Ovary (tissue), 9 donors: ENCODE data around the gene MSI2. TPM values are rescaled to one million over a fixed set of nuclear protein-coding genes. Genes with fewer than 3 reads are reported as not detected.

Experiments
- DNase-seq, 5 donors: peaks; one replicate each; pipeline ENCODE4 v3.0.0-alpha.2; 2019 to 2020
- H3K27ac ChIP-seq, 2 donors: fragments of 200-600 bp; one replicate each; pipeline versions ENCODE4 v1.5.1 to v1.8.0; 2019 to 2022
- H3K27me3 ChIP-seq: fragments of 200-600 bp; one replicate; pipeline ENCODE4 v1.8.0; 2022
- H3K36me3 ChIP-seq: fragments of 200-600 bp; sonication (generic); one replicate; pipeline ENCODE4 v1.5.1; 2019
- H3K4me1 ChIP-seq: one replicate; pipeline ENCODE4 v1.8.1; 2013; ENCODE audit warnings: mild to moderate bottlenecking, moderate library complexity; ENCODE audit not compliant: insufficient read depth
- H3K4me3 ChIP-seq: fragments of 200-600 bp; sonication (generic); one replicate; pipeline ENCODE4 v1.5.1; 2017
- H3K9me3 ChIP-seq, 2 donors: fragments of 200-600 bp in 1 of 2; sonication (generic) in 1 of 2; one replicate each; pipeline versions ENCODE4 v1.5.1 to v1.8.1; 2013 to 2019; ENCODE audit warnings: mild to moderate bottlenecking in 1 of 2, moderate library complexity in 1 of 2
- EP300 ChIP-seq: sonication (generic); formaldehyde crosslinking; IDR thresholded peaks from one replicate; pipeline ENCODE4 v1.6.1; 2017; ENCODE audit warnings: antibody characterized with exemption
- POLR2A ChIP-seq: fragments of 450-650 bp; IDR thresholded peaks from one replicate; pipeline ENCODE4 v1.6.1; 2017; ENCODE audit warnings: antibody characterized with exemption, mild to moderate bottlenecking, moderate library complexity
- WGBS, 3 donors: extraction: QIAGEN DNeasy Blood & Tissue Kit in 1 of 3; methylation state at CpG; one replicate each; pipeline versions ENCODE4 v1.1.5 to v1.1.7; 2013 to 2017; 5-methylcytosine and 5-hydroxymethylcytosine counted together
- intact Hi-C, 4 donors: fragments of 100-400 bp; cut with DNase I; formaldehyde crosslinking; loops; one replicate each; pipeline versions ENCODE4 v1.11.0 to v1.15.1; 2022 to 2023
- polyA plus RNA-seq, 2 donors: library from polyadenylated mRNA; stranded (reverse); fragments of 200-250 nt in 1 of 2; fragments of 350-450 nt in 1 of 2; fragmentation: Illumina TruSeq in 1 of 2; extraction: RNeasy Lipid Tissue Mini Kit (QIAGEN cat#74804) in 1 of 2; gene quantifications; one replicate each; pipeline ENCODE4 v1.2.3, GENCODE V29; 2013 to 2014
- total RNA-seq, 7 donors: library from RNA; depleted of rRNA in 2 of 7; stranded (reverse); fragments of >200 nt in 2 of 7; fragmentation: NEBNext Ultra II Directional in 3 of 7; extraction: Animal tissue kit (Norgen Biotek cat#: 25700) in 3 of 7; gene quantifications; one replicate each; pipeline versions ENCODE4 v1.1.0 to v1.2.4, GENCODE V29; 2016 to 2023
- TF ChIP-seq, protein P1 (sequence below), 3 donors: fragments of 450-650 bp in 2 of 3; fragments of 200-600 bp in 1 of 3; IDR thresholded peaks; one replicate each; pipeline versions ENCODE4 v1.5.1 to v1.8.0; 2016 to 2022; ENCODE audit warnings: antibody characterized with exemption in 3 of 3, mild to moderate bottlenecking in 1 of 3
- donor health status: DM: no; HTN: no; CAD: no; lungs with moderate emphysema.
- donor health status: DM: no; HTN: no; CAD: no.
- donor health status: Bipolar disorder and iron deficiency.
- donor health status: DM: yes; HTN: yes; CAD: no.
- donor health status: DM: no; HTN: no; CAD: no.
- donor health status: DM: yes; HTN: yes; CAD: no.

MSI2 gene
- total and polyA plus RNA-seq, 9 donors = 43.1 to 199 (median 120) TPM

DNA sequence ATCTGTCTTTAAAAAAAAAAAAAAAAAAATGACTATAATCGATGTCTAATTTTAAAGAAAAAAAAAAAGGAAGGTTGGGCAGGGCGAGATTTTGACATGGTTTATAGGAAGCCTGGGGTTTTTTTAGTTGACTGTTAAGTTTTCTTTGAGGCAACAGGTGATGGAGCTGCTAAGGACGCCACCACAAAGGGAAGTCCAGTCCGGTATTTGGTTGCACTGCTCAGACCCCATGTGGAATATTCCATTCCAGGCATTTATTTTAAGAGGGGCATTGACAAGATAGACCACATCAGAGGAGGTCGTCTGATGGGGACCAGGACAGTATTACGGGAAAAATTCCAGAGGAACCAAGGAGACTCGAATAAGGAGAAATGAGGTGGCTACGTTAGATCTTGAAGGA is 320.4 kb downstream of the MSI2 start:
- TF ChIP-seq EP300 (no peak), POLR2A (no peak)
- TF ChIP-seq, protein P1, sequence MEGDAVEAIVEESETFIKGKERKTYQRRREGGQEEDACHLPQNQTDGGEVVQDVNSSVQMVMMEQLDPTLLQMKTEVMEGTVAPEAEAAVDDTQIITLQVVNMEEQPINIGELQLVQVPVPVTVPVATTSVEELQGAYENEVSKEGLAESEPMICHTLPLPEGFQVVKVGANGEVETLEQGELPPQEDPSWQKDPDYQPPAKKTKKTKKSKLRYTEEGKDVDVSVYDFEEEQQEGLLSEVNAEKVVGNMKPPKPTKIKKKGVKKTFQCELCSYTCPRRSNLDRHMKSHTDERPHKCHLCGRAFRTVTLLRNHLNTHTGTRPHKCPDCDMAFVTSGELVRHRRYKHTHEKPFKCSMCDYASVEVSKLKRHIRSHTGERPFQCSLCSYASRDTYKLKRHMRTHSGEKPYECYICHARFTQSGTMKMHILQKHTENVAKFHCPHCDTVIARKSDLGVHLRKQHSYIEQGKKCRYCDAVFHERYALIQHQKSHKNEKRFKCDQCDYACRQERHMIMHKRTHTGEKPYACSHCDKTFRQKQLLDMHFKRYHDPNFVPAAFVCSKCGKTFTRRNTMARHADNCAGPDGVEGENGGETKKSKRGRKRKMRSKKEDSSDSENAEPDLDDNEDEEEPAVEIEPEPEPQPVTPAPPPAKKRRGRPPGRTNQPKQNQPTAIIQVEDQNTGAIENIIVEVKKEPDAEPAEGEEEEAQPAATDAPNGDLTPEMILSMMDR (IDR thresholded peaks at IDR 0.05) = no peak
- Histone ChIP-seq H3K4me3 (no peak overlapping the region), H3K27me3 (no peaks in the 10 kb centered on the region), H3K9me3 (no peaks in the 10 kb centered on the region), H3K27ac (peak overlapping the region; percentile 57 to 68), H3K36me3 (no peaks in the 10 kb centered on the region), H3K4me1 (peaks cover 16% of the 10 kb centered on the region)
- intact Hi-C loops = no loop called here
- WGBS, 3 donors = 94 to 96% (median 95%) methylated on average over 8 of the region's 8 CpGs
- DNase-seq = no peak

- H3K27me3 ChIP-seq = no peaks in the 10 kb centered on the region
- H3K36me3 ChIP-seq = no peaks in the 10 kb centered on the region
- TF ChIP-seq, protein P1 (IDR thresholded peaks at IDR 0.05) = no peak
- TF ChIP-seq EP300 (no peak), POLR2A (no peak)
- H3K4me3 ChIP-seq = peak overlapping the region; percentile 10
- H3K9me3 ChIP-seq = no peaks in the 10 kb centered on the region
- WGBS, 3 donors = 13 to 25% (median 18%) methylated on average over 17 of the region's 17 CpGs
- H3K4me1 ChIP-seq = peaks cover 13% of the 10 kb centered on the region
- peak overlapping the region; percentile 30 to 68 for H3K27ac ChIP-seq
- peak; percentile 70 to 85 (median 76) for DNase-seq
- intact Hi-C loops = no loop called here
These were observed 321.7 kb downstream of the MSI2 start for GRCh38 chr17:57577751-57578607.

GRCh38 chr17:57578608-57579225 is 322.4 kb downstream of the MSI2 start:
- TF ChIP-seq POLR2A = no peak
- TF ChIP-seq, protein P1 (IDR thresholded peaks at IDR 0.05) = no peak
- intact Hi-C loops = no loop called here
- H3K27me3 ChIP-seq = no peaks in the 10 kb centered on the region
- no peak for DNase-seq
- WGBS, 3 donors = 43 to 54% (median 51%) methylated on average over 5 of the region's 5 CpGs
- H3K27ac ChIP-seq = peak overlapping the region; percentile 30 to 68
- no peaks in the 10 kb centered on the region for H3K36me3 ChIP-seq
- H3K4me3 ChIP-seq = no peak overlapping the region
- H3K9me3 ChIP-seq = no peaks in the 10 kb centered on the region
- peaks cover 13% of the 10 kb centered on the region for H3K4me1 ChIP-seq

GRCh38 chr17:57579245-57579644 is 322.9 kb downstream of the MSI2 start:
- H3K4me1 ChIP-seq = peaks cover 13% of the 10 kb centered on the region
- H3K27ac ChIP-seq = no peak overlapping the region
- H3K27me3 ChIP-seq = no peaks in the 10 kb centered on the region
- no peaks in the 10 kb centered on the region for H3K9me3 ChIP-seq
- intact Hi-C loops = no loop called here
- no peaks in the 10 kb centered on the region for H3K36me3 ChIP-seq
- WGBS, 3 donors = 96 to 97% (median 96%) methylated on average over 11 of the region's 11 CpGs
- DNase-seq = no peak
- no peak overlapping the region for H3K4me3 ChIP-seq
- TF ChIP-seq EP300 (no peak), POLR2A (no peak)
- TF ChIP-seq, protein P1 (IDR thresholded peaks at IDR 0.05) = no peak
